MM.1S (cell line): Measurements from ENCODE around the gene BLID.

Experiments used
- CTCF ChIP-seq: fragments of 300-600 bp; sonication (generic); IDR thresholded peaks from 2 replicates; pipeline ENCODE4 v1.5.1; 2016; ENCODE audit warnings: antibody characterized with exemption, low read length, mixed read lengths
- EZH2 ChIP-seq: fragments of 300-600 bp; sonication (generic); optimal IDR thresholded peaks from 2 replicates; pipeline ENCODE3; 2017; ENCODE audit warnings: low read depth, mild to moderate bottlenecking, antibody characterized with exemption, low read length, mixed read lengths

GRCh38 chr11:122085264-122085663 lies 30.8 kb downstream of the BLID start:
- no peak for TF ChIP-seq EZH2
- no peak for TF ChIP-seq CTCF
